T-helper 17 cell (primary cell): ENCODE results near the gene CD47. TPM values are rescaled to one million over a fixed set of nuclear protein-coding genes. Genes with fewer than 3 reads are reported as not detected.

Experiments used
- ATAC-seq: fragments of 150-1000 bp; cut with Tn5 transposase; 2 replicates; pipeline ENCODE4 v1.10.0; 2021; ENCODE audit warnings: mild to moderate bottlenecking, moderate library complexity
- DNase-seq, 3 donors: peaks; one replicate each; pipeline versions ENCODE4 v3.0.0 to v3.0.0-alpha.2; 2020 to 2021
- H3K9me3 ChIP-seq: one replicate; pipeline ENCODE4 v1.7.0; 2013; ENCODE audit warnings: low read length, mild to moderate bottlenecking; ENCODE audit not compliant: control insufficient read depth, poor library complexity, severe bottlenecking
- H3K27ac Mint-ChIP-seq: one replicate; pipeline ENCODE4 v1.8.0; 2022; ENCODE audit warnings: mild to moderate bottlenecking, moderate library complexity, mixed read lengths
- H3K27me3 Mint-ChIP-seq: one replicate; pipeline ENCODE4 v1.8.0; 2022; ENCODE audit warnings: mixed read lengths
- H3K36me3 Mint-ChIP-seq: one replicate; pipeline ENCODE4 v1.8.0; 2022; ENCODE audit warnings: low read depth, mixed read lengths
- H3K4me1 Mint-ChIP-seq: one replicate; pipeline ENCODE4 v1.8.0; 2022; ENCODE audit warnings: mild to moderate bottlenecking, mixed read lengths
- H3K4me3 Mint-ChIP-seq: one replicate; pipeline ENCODE4 v1.8.0; 2022; ENCODE audit warnings: mild to moderate bottlenecking, moderate library complexity, mixed read lengths
- total RNA-seq, 4 donors: library from RNA in 2 of 4; stranded (reverse) in 2 of 4; gene quantifications; one replicate each; pipeline ENCODE4 v1.2.3 and lab custom pipeline; 2022 to 2026

CD47 gene
- total RNA-seq = 100 to 1,000 TPM; 150 to 170 TPM
- 266 to 292 reads per million in 2 donors for total RNA-seq (lab: John Stamatoyannopoulos, UW)

- DNase-seq (peak; percentile 97 to 99 (median 98)), ATAC-seq (peak; percentile 81)
- Mint-ChIP-seq H3K27ac (peak within 1 kb of the TSS; percentile 98), H3K36me3 (peaks cover 5% of the 10 kb centered on the region), H3K4me1 (peaks cover 35% of the 10 kb centered on the region), H3K4me3 (peak within 1 kb of the TSS; percentile 98), H3K27me3 (no peaks in the 10 kb centered on the region)
- no peaks in the 10 kb centered on the region for H3K9me3 ChIP-seq
Measured at GRCh38 chr3:108090701-108091497, at the start of gene CD47. Gene CD47 (minus strand): TSS chr3:108091031. CDS start chr3:108090908, 123 bp downstream.

GRCh38 chr3:108137460-108137814 lies 46.6 kb upstream of the CD47 start:
- no peaks in the 10 kb centered on the region for H3K9me3 ChIP-seq
- Mint-ChIP-seq H3K4me3 (no peak overlapping the region), H3K4me1 (peaks cover 17% of the 10 kb centered on the region), H3K27ac (no peak overlapping the region), H3K36me3 (peaks cover 3% of the 10 kb centered on the region), H3K27me3 (no peaks in the 10 kb centered on the region)
- ATAC-seq (no peak), DNase-seq (no peak)

GRCh38 chr3:108136561-108137459 lies 46.0 kb upstream of the CD47 start:
- no peaks in the 10 kb centered on the region for H3K27me3 Mint-ChIP-seq
- H3K36me3 Mint-ChIP-seq = peaks cover 3% of the 10 kb centered on the region
- ATAC-seq (no peak), DNase-seq (no peak)
- no peak overlapping the region for H3K27ac Mint-ChIP-seq
- H3K9me3 ChIP-seq = no peaks in the 10 kb centered on the region
- H3K4me3 Mint-ChIP-seq = no peak overlapping the region
- peaks cover 22% of the 10 kb centered on the region for H3K4me1 Mint-ChIP-seq

GRCh38 chr3:108134555-108134880 lies 43.7 kb upstream of the CD47 start:
- Mint-ChIP-seq H3K27me3 (no peaks in the 10 kb centered on the region), H3K4me1 (peaks cover 32% of the 10 kb centered on the region), H3K4me3 (peak overlapping the region; percentile 90), H3K27ac (peak overlapping the region; percentile 92), H3K36me3 (peaks cover 3% of the 10 kb centered on the region)
- no peaks in the 10 kb centered on the region for H3K9me3 ChIP-seq
- ATAC-seq (peak; percentile 46), DNase-seq (no peak)

GRCh38 chr3:108133858-108134554 lies 43.2 kb upstream of the CD47 start:
- Mint-ChIP-seq H3K4me3 (peak overlapping the region; percentile 90), H3K36me3 (peaks cover 3% of the 10 kb centered on the region), H3K4me1 (peaks cover 34% of the 10 kb centered on the region), H3K27me3 (no peaks in the 10 kb centered on the region), H3K27ac (peak overlapping the region; percentile 92)
- no peaks in the 10 kb centered on the region for H3K9me3 ChIP-seq
- DNase-seq = no peak
- ATAC-seq = peak; percentile 12

GRCh38 chr3:108133048-108133369 lies 42.2 kb upstream of the CD47 start:
- peak overlapping the region; percentile 77 for H3K4me3 Mint-ChIP-seq
- DNase-seq (no peak), ATAC-seq (no peak)
- peaks cover 3% of the 10 kb centered on the region for H3K36me3 Mint-ChIP-seq
- peak overlapping the region; percentile 92 for H3K27ac Mint-ChIP-seq
- peaks cover 39% of the 10 kb centered on the region for H3K4me1 Mint-ChIP-seq
- no peaks in the 10 kb centered on the region for H3K27me3 Mint-ChIP-seq
- no peaks in the 10 kb centered on the region for H3K9me3 ChIP-seq

GRCh38 chr3:108131475-108132134 lies 40.8 kb upstream of the CD47 start:
- H3K4me1 Mint-ChIP-seq = peaks cover 45% of the 10 kb centered on the region
- peaks cover 5% of the 10 kb centered on the region for H3K36me3 Mint-ChIP-seq
- peak overlapping the region; percentile 92 for H3K27ac Mint-ChIP-seq
- ATAC-seq = no peak
- DNase-seq = no peak
- no peaks in the 10 kb centered on the region for H3K27me3 Mint-ChIP-seq
- no peaks in the 10 kb centered on the region for H3K9me3 ChIP-seq
- no peak overlapping the region for H3K4me3 Mint-ChIP-seq

GRCh38 chr3:108130701-108131474 lies 40.1 kb upstream of the CD47 start:
- peak overlapping the region; percentile 24 for H3K27ac Mint-ChIP-seq
- no peak overlapping the region for H3K4me3 Mint-ChIP-seq
- ATAC-seq = no peak
- H3K36me3 Mint-ChIP-seq = peaks cover 5% of the 10 kb centered on the region
- no peak for DNase-seq
- H3K9me3 ChIP-seq = no peaks in the 10 kb centered on the region
- H3K27me3 Mint-ChIP-seq = no peaks in the 10 kb centered on the region
- H3K4me1 Mint-ChIP-seq = peaks cover 50% of the 10 kb centered on the region

GRCh38 chr3:108130236-108130635 lies 39.4 kb upstream of the CD47 start:
- no peaks in the 10 kb centered on the region for H3K9me3 ChIP-seq
- H3K27me3 Mint-ChIP-seq = no peaks in the 10 kb centered on the region
- H3K36me3 Mint-ChIP-seq = peaks cover 2% of the 10 kb centered on the region
- ATAC-seq (no peak), DNase-seq (no peak)
- H3K4me3 Mint-ChIP-seq = no peak overlapping the region
- H3K4me1 Mint-ChIP-seq = peaks cover 57% of the 10 kb centered on the region
- H3K27ac Mint-ChIP-seq = peak overlapping the region; percentile 24

GRCh38 chr3:108127301-108127988 lies 36.6 kb upstream of the CD47 start:
- H3K36me3 Mint-ChIP-seq = peaks cover 2% of the 10 kb centered on the region
- peak; percentile 48 for ATAC-seq
- no peaks in the 10 kb centered on the region for H3K27me3 Mint-ChIP-seq
- peaks cover 61% of the 10 kb centered on the region for H3K4me1 Mint-ChIP-seq
- peak overlapping the region; percentile 90 for H3K4me3 Mint-ChIP-seq
- peak in 2 of 3 donors; percentile 33 to 36 for DNase-seq
- peak overlapping the region; percentile 94 for H3K27ac Mint-ChIP-seq
- H3K9me3 ChIP-seq = no peaks in the 10 kb centered on the region

- DNase-seq (no peak), ATAC-seq (no peak)
- peaks cover 2% of the 10 kb centered on the region for H3K36me3 Mint-ChIP-seq
- no peaks in the 10 kb centered on the region for H3K9me3 ChIP-seq
- peak overlapping the region; percentile 94 for H3K4me3 Mint-ChIP-seq
- no peaks in the 10 kb centered on the region for H3K27me3 Mint-ChIP-seq
- peaks cover 55% of the 10 kb centered on the region for H3K4me1 Mint-ChIP-seq
- peak overlapping the region; percentile 94 for H3K27ac Mint-ChIP-seq
Measured at GRCh38 chr3:108126348-108126747, 35.5 kb upstream of the CD47 start.
